HepG2 (cell line): ENCODE measurements around the gene TPRKB. TPM values are rescaled to one million over a fixed set of nuclear protein-coding genes. Genes with fewer than 3 reads are reported as not detected.

Experiments used
- AGO1 ChIP-seq: fragments of 200-400 bp; formaldehyde crosslinking; IDR thresholded peaks from 2 replicates; pipeline ENCODE4 v1.6.1; 2017; ENCODE audit warnings: mild to moderate bottlenecking, low read depth, low read length, moderate library complexity; ENCODE audit not compliant: poor library complexity, severe bottlenecking
- CAMTA2 ChIP-seq: sonication (generic); formaldehyde crosslinking; IDR thresholded peaks from 2 replicates; pipeline ENCODE4 v1.4.0; 2020; ENCODE audit warnings: mild to moderate bottlenecking, missing genetic modification reagents, borderline replicate concordance
- FIP1L1 ChIP-seq: fragments of 200-400 bp; formaldehyde crosslinking; IDR thresholded peaks from 2 replicates; pipeline ENCODE4 v1.6.1; 2018; ENCODE audit warnings: low read depth, mild to moderate bottlenecking, low read length, moderate library complexity, borderline replicate concordance; ENCODE audit not compliant: insufficient read depth
- GZF1 ChIP-seq: sonication (generic); formaldehyde crosslinking; IDR thresholded peaks from 2 replicates; pipeline ENCODE4 v1.5.1; 2020; ENCODE audit warnings: mild to moderate bottlenecking, missing genetic modification reagents
- HDAC6 ChIP-seq: fragments of 200-600 bp; sonication (generic); IDR thresholded peaks from 2 replicates; pipeline ENCODE4 v1.7.0; 2017; ENCODE audit warnings: mild to moderate bottlenecking, antibody characterized with exemption, low read length, low read depth
- KDM1A ChIP-seq: IDR thresholded peaks from 2 replicates; pipeline ENCODE4 v1.6.1; 2016; ENCODE audit warnings: missing compliant biosample characterization
- SALL2 ChIP-seq: sonication (generic); formaldehyde crosslinking; IDR thresholded peaks from 2 replicates; pipeline ENCODE4 v1.8.1; 2023; ENCODE audit warnings: mild to moderate bottlenecking, missing genetic modification reagents, inconsistent platforms
- SAP130 ChIP-seq: IDR thresholded peaks from 2 replicates; pipeline ENCODE4 v1.6.1; 2016; ENCODE audit warnings: low read depth
- SOX13 ChIP-seq, 3 experiments: fragments of 450-650 bp in 1 of 3; sonication (generic) in 1 of 3; formaldehyde crosslinking in 1 of 3; IDR thresholded peaks in 2 of 3; conservative IDR thresholded peaks in 1 of 3; 2 replicates each; pipeline versions ENCODE4 v1.5.0 to v1.6.1; 2016 to 2020; ENCODE audit warnings: antibody characterized with exemption in 1 of 3, mild to moderate bottlenecking in 1 of 3, missing compliant biosample characterization in 1 of 3, missing genetic modification reagents in 1 of 3, moderate library complexity in 1 of 3
- SRF ChIP-seq: IDR thresholded peaks from 2 replicates; pipeline ENCODE4 v1.6.1; 2011; ENCODE audit warnings: mild to moderate bottlenecking, low read depth, low read length, moderate library complexity
- SYNCRIP ChIP-seq: fragments of 200-400 bp; formaldehyde crosslinking; IDR thresholded peaks from 2 replicates; pipeline ENCODE4 v1.6.1; 2018; ENCODE audit warnings: mild to moderate bottlenecking, low read depth, low read length; ENCODE audit not compliant: insufficient read depth
- ZBTB20 ChIP-seq: sonication (generic); formaldehyde crosslinking; IDR thresholded peaks from 2 replicates; pipeline ENCODE4 v1.8.1; 2023; ENCODE audit warnings: missing genetic modification reagents, low read depth, mild to moderate bottlenecking, borderline replicate concordance
- ZNF296 ChIP-seq: sonication (generic); formaldehyde crosslinking; conservative IDR thresholded peaks from 2 replicates; pipeline ENCODE4 v1.5.0; 2020; ENCODE audit warnings: mild to moderate bottlenecking, missing genetic modification reagents
- ZNF605 ChIP-seq: sonication (generic); formaldehyde crosslinking; IDR thresholded peaks from 2 replicates; pipeline ENCODE4 v1.8.0; 2022; ENCODE audit warnings: mild to moderate bottlenecking, missing genetic modification reagents
- ZNF713 ChIP-seq: sonication (generic); formaldehyde crosslinking; IDR thresholded peaks from 2 replicates; pipeline ENCODE4 v1.4.0; 2020; ENCODE audit warnings: mild to moderate bottlenecking, missing genetic modification reagents
- ZSCAN30 ChIP-seq: sonication (generic); formaldehyde crosslinking; IDR thresholded peaks from 2 replicates; pipeline ENCODE4 v1.5.0; 2020; ENCODE audit warnings: mild to moderate bottlenecking, missing genetic modification reagents
- polyA plus RNA-seq, 8 experiments: library from polyadenylated mRNA; depleted of rRNA in 3 of 8; stranded (reverse) in 7 of 8; unstranded in 1 of 8; fragments of >200 nt; fragmentation: Illumina TruSeq in 4 of 8; extraction: Trizol in 4 of 8; gene quantifications; 2 replicates each; pipeline versions ENCODE4 v1.2.1 to v1.2.3, GENCODE V29; 2011 to 2016; ENCODE audit warnings: low read depth in 4 of 8, missing spikeins in 1 of 8, mixed read lengths in 1 of 8; ENCODE audit not compliant: insufficient read depth in 1 of 8
- total RNA-seq, 5 experiments: library from RNA; depleted of rRNA; stranded (reverse); fragments of >200 nt; fragmentation: Illumina TruSeq; extraction: Trizol; gene quantifications; 2 replicates each; pipeline ENCODE4 v1.2.3, GENCODE V29; 2016; ENCODE audit warnings: low read depth in 1 of 5
- TF ChIP-seq, protein P1 (sequence below): sonication (generic); formaldehyde crosslinking; IDR thresholded peaks from 2 replicates; pipeline ENCODE4 v1.4.0; 2020; ENCODE audit warnings: mild to moderate bottlenecking, missing genetic modification reagents, borderline replicate concordance
- TF ChIP-seq, protein P2 (sequence below): sonication (generic); formaldehyde crosslinking; IDR thresholded peaks from 2 replicates; pipeline ENCODE4 v1.5.0; 2020; ENCODE audit warnings: missing genetic modification reagents, mild to moderate bottlenecking, borderline replicate concordance
- TF ChIP-seq, protein P3 (sequence below): sonication (generic); formaldehyde crosslinking; IDR thresholded peaks from 2 replicates; pipeline ENCODE4 v1.5.0; 2020; ENCODE audit warnings: mild to moderate bottlenecking, missing genetic modification reagents

The TPRKB gene
- total and polyA plus RNA-seq, 2 of the 13 experiments (the other 11 are each of a cell fraction or from before 2014, with no cell fraction given), result 32.0 to 58.0 TPM

DNA sequence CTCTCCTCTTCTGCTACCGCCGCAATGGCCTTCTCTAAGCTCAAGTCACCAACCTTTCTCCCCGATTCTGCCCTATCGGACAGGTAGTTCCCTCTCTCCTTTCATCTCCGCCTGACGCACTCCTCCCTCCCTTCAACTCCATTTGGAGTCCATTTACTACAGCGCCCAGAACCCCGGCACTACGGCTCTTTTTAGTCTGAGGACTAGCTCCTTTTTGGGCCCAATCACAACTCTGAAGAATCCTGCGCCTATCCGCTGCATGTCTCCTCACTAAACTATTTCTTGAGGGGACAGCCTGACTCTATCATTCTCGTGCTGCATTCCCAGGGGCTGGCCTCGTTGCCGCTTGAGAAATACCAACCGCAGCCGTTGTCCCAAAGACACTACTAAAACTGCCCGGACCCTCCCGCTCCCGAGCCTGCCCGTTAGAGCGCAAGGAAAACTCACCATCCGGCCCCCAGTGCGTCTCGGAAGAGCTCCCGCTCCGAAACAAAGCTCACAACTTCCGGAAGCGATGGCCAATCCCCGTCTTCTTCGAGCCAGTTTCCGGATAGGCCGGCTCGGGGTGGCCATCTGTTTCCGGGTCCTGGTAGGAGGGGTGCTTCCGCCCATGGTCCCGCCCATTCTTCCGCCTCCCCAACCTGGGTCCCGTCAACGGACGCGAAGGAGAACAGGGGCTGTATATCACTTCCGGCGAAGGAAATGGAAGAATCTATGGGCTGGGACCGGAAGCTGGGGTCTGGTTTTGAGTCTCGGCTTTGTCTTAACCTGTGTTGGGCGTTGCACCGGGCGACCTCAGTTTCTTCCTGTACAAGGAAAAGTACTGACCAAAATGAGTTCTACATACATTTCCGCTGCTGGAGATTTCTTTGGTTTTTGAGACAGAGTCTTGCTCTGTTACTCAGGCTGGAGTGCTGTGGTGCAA, at the start of gene TPRKB (continued):
- TF ChIP-seq ZSCAN30 (peak; percentile 95; the same call in 1 of the 2 replicates), ZNF713 (CRISPR knock-in tag) (peak; percentile 82; the same call in 1 of the 2 replicates), ZNF296 (CRISPR knock-in tag) (0 out of 2 replicates have a peak, but pooled peaks have one; percentile 23), HDAC6 (no peak), ZBTB20 (CRISPR knock-in tag) (0 out of 2 replicates have a peak, but pooled peaks have one; percentile 38), SRF (peak; percentile 43; the same call in 1 of the 2 replicates), SYNCRIP (no peak), AGO1 (no peak), SOX13 (IDR thresholded peaks at IDR 0.05) (no peak), SOX13 (CRISPR knock-in tag; conservative IDR thresholded peaks at IDR 0.05 in 1 of 2, IDR thresholded peaks at IDR 0.05 in 1 of 2) (no peak; a peak in 1 of 4 replicates), FIP1L1 (no peak; the same call in 1 of the 2 replicates), ZNF605 (CRISPR knock-in tag) (peak; percentile 98), KDM1A (peak; percentile 60), CAMTA2 (CRISPR knock-in tag) (no peak; the same call in 1 of the 2 replicates), SALL2 (CRISPR knock-in tag) (no peak; the same call in 1 of the 2 replicates), GZF1 (CRISPR knock-in tag) (no peak; the same call in 1 of the 2 replicates), SAP130 (peak; percentile 98)
- TF ChIP-seq, protein P1, sequence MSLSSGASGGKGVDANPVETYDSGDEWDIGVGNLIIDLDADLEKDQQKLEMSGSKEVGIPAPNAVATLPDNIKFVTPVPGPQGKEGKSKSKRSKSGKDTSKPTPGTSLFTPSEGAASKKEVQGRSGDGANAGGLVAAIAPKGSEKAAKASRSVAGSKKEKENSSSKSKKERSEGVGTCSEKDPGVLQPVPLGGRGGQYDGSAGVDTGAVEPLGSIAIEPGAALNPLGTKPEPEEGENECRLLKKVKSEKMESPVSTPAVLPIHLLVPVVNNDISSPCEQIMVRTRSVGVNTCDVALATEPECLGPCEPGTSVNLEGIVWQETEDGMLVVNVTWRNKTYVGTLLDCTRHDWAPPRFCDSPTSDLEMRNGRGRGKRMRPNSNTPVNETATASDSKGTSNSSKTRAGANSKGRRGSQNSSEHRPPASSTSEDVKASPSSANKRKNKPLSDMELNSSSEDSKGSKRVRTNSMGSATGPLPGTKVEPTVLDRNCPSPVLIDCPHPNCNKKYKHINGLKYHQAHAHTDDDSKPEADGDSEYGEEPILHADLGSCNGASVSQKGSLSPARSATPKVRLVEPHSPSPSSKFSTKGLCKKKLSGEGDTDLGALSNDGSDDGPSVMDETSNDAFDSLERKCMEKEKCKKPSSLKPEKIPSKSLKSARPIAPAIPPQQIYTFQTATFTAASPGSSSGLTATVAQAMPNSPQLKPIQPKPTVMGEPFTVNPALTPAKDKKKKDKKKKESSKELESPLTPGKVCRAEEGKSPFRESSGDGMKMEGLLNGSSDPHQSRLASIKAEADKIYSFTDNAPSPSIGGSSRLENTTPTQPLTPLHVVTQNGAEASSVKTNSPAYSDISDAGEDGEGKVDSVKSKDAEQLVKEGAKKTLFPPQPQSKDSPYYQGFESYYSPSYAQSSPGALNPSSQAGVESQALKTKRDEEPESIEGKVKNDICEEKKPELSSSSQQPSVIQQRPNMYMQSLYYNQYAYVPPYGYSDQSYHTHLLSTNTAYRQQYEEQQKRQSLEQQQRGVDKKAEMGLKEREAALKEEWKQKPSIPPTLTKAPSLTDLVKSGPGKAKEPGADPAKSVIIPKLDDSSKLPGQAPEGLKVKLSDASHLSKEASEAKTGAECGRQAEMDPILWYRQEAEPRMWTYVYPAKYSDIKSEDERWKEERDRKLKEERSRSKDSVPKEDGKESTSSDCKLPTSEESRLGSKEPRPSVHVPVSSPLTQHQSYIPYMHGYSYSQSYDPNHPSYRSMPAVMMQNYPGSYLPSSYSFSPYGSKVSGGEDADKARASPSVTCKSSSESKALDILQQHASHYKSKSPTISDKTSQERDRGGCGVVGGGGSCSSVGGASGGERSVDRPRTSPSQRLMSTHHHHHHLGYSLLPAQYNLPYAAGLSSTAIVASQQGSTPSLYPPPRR (CRISPR knock-in tag), result peak; percentile 71; the same call in 1 of the 2 replicates
- TF ChIP-seq, protein P2, sequence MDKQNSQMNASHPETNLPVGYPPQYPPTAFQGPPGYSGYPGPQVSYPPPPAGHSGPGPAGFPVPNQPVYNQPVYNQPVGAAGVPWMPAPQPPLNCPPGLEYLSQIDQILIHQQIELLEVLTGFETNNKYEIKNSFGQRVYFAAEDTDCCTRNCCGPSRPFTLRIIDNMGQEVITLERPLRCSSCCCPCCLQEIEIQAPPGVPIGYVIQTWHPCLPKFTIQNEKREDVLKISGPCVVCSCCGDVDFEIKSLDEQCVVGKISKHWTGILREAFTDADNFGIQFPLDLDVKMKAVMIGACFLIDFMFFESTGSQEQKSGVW (CRISPR knock-in tag), result no peak
- TF ChIP-seq, protein P3, sequence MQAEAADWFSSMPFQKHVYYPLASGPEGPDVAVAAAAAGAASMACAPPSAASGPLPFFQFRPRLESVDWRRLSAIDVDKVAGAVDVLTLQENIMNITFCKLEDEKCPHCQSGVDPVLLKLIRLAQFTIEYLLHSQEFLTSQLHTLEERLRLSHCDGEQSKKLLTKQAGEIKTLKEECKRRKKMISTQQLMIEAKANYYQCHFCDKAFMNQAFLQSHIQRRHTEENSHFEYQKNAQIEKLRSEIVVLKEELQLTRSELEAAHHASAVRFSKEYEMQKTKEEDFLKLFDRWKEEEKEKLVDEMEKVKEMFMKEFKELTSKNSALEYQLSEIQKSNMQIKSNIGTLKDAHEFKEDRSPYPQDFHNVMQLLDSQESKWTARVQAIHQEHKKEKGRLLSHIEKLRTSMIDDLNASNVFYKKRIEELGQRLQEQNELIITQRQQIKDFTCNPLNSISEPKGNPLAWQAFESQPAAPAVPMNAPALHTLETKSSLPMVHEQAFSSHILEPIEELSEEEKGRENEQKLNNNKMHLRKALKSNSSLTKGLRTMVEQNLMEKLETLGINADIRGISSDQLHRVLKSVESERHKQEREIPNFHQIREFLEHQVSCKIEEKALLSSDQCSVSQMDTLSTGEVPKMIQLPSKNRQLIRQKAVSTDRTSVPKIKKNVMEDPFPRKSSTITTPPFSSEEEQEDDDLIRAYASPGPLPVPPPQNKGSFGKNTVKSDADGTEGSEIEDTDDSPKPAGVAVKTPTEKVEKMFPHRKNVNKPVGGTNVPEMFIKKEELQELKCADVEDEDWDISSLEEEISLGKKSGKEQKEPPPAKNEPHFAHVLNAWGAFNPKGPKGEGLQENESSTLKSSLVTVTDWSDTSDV (CRISPR knock-in tag), result no peak
